ENCODE measurements around the gene MPZL3.

DNA sequence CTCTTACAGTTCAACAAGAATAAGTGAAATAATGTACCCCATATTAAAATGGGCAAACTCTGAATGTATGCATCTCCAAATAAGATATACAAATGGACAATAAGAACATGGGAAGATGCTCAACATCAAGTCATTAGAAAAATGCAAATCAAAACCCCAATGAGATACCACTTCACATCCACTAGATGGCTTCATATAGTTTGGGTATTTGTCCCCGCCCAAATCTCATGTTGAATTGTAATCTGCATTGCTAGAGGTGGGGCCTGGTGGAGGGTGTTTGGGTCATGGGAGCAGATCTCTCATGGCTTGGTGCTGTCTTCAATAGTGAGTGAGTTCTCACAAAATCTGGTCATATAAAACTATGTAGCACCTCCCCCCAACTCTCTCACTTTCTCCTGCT is 6.2 kb upstream of the MPZL3 start:
- TF ChIP-seq EP300 (IDR thresholded peaks at IDR 0.05): no peak
- TF ChIP-seq POLR2A (IDR thresholded peaks at IDR 0.05): no peak
- TF ChIP-seq, protein P1, sequence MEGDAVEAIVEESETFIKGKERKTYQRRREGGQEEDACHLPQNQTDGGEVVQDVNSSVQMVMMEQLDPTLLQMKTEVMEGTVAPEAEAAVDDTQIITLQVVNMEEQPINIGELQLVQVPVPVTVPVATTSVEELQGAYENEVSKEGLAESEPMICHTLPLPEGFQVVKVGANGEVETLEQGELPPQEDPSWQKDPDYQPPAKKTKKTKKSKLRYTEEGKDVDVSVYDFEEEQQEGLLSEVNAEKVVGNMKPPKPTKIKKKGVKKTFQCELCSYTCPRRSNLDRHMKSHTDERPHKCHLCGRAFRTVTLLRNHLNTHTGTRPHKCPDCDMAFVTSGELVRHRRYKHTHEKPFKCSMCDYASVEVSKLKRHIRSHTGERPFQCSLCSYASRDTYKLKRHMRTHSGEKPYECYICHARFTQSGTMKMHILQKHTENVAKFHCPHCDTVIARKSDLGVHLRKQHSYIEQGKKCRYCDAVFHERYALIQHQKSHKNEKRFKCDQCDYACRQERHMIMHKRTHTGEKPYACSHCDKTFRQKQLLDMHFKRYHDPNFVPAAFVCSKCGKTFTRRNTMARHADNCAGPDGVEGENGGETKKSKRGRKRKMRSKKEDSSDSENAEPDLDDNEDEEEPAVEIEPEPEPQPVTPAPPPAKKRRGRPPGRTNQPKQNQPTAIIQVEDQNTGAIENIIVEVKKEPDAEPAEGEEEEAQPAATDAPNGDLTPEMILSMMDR (IDR thresholded peaks at IDR 0.05): peak in 2 of 7 experiments; percentile 8 to 14

All from stomach (tissue), 4 donors.